Heart right ventricle (tissue), 16 donors: ENCODE results near the gene OLA1. TPM values are rescaled to one million over a fixed set of nuclear protein-coding genes. Genes with fewer than 3 reads are reported as not detected.

Experiments
- ATAC-seq, 8 donors: fragments of 200-7000 bp; cut with Tn5 transposase; one replicate each; pipeline ENCODE4 v1.9.1; 2020; ENCODE audit warnings: mild to moderate bottlenecking in 8 of 8, moderate library complexity in 8 of 8, moderate number of reproducible peaks in 1 of 8
- DNase-seq, 2 donors: peaks; one replicate each; pipeline ENCODE4 v3.0.0-alpha.2; 2020
- H3K27ac ChIP-seq, 10 donors: fragments of 200-600 bp; sonication (generic) in 2 of 10; one replicate each; pipeline versions ENCODE4 v1.5.0 to v1.8.0; 2020 to 2022; ENCODE audit warnings: mild to moderate bottlenecking in 3 of 10
- H3K27me3 ChIP-seq, 7 donors: fragments of 200-600 bp; one replicate each; pipeline ENCODE4 v1.8.0; 2021 to 2022; ENCODE audit warnings: mild to moderate bottlenecking in 2 of 7
- H3K36me3 ChIP-seq, 9 donors: fragments of 200-600 bp; sonication (generic) in 1 of 9; one replicate each; pipeline versions ENCODE4 v1.5.0 to v1.8.0; 2020 to 2022; ENCODE audit warnings: mild to moderate bottlenecking in 2 of 9
- H3K4me1 ChIP-seq, 9 donors: fragments of 200-600 bp; sonication (generic) in 1 of 9; one replicate each; pipeline versions ENCODE4 v1.5.0 to v1.8.0; 2020 to 2022; ENCODE audit warnings: mild to moderate bottlenecking in 4 of 9
- H3K4me3 ChIP-seq, 10 donors: fragments of 200-600 bp; sonication (generic) in 2 of 10; one replicate each; pipeline versions ENCODE4 v1.5.0 to v1.8.0; 2020 to 2022; ENCODE audit warnings: mild to moderate bottlenecking in 7 of 10, moderate library complexity in 2 of 10
- H3K9me3 ChIP-seq, 11 donors: fragments of 200-600 bp in 10 of 11; sonication (generic) in 2 of 11; one replicate each; pipeline versions ENCODE4 v1.5.0 to v1.8.0; 2013 to 2022; ENCODE audit warnings: mild to moderate bottlenecking in 2 of 11, control low read depth in 1 of 11, moderate library complexity in 1 of 11
- WGBS, 2 donors: extraction: QIAGEN DNeasy Blood & Tissue Kit; methylation state at CpG; one replicate each; pipeline ENCODE4 v1.1.7; 2013; ENCODE audit warnings: inconsistent platforms in 1 of 2; 5-methylcytosine and 5-hydroxymethylcytosine counted together
- intact Hi-C, 10 donors: fragments of 100-400 bp; cut with DNase I; formaldehyde crosslinking; loops; one replicate each; pipeline versions ENCODE4 v1.11.1 to v1.14.2; 2022
- polyA plus RNA-seq, 2 donors: library from polyadenylated mRNA; stranded (reverse); fragments of 200-250 nt; gene quantifications; one replicate each; pipeline ENCODE4 v1.2.3, GENCODE V29; 2013
- total RNA-seq, 10 donors: library from RNA; stranded (reverse); fragmentation: NEBNext Ultra II Directional in 3 of 10; extraction: Animal tissue kit (Norgen Biotek cat#: 25700) in 3 of 10; gene quantifications; one replicate each; pipeline versions ENCODE4 v1.2.1 to v1.2.4, GENCODE V29; 2021 to 2023
- TF ChIP-seq, protein P1 (sequence below), 9 donors: fragments of 200-600 bp; sonication (generic) in 2 of 9; IDR thresholded peaks; one replicate each; pipeline versions ENCODE4 v1.5.0 to v1.8.0; 2021 to 2022; ENCODE audit warnings: antibody characterized with exemption in 9 of 9, mild to moderate bottlenecking in 5 of 9, moderate library complexity in 1 of 9
- donor health status: Arrhythmogenic right ventricular cardiomyopathy.
- donor health status: ischemic (EF 13 %, LVEDD 7.1; RV severe dilation, severe dysfunction).
- donor health status: healthy with polysubstance abuse.
- donor health status: DM: no; HTN: yes; CAD: no.
- donor health status: DM: no; HTN: no; CAD: no.
- donor health status: ischemic (EF 25% LVEDD 6.9; RV normal size, moderate dysfunction).
- donor health status: ischemic (EF 25% LVEDD 5.7; RV mildly dilated, moderate dysfunction).
- donor health status: healthy.
- donor health status: DM: yes; HTN: yes; CAD: no.
- donor health status: Ischemic cardiomyopathy.
- donor health status: ischemic (EF 35%, LVEDD 5.7; RV mildly dilated, moderate dysfunction).
- donor health status: nonischemic (EF 11% LVEDD 7.7; RV severe dilation, severe dysfunction).
- donor health status: DM: yes; HTN: yes; CAD: no.
- donor health status: PGD.
- donor health status: ischemic (EF 29% LVEDD 5.4; RV normal size, mild dysfunction).
- donor health status: nonischemic (EF 23%, LVEDD 6.1; RV moderate dilation, normal function).

The OLA1 gene
- total and polyA plus RNA-seq, 12 donors: 23.7 to 85.2 (median 73.3) TPM

DNA sequence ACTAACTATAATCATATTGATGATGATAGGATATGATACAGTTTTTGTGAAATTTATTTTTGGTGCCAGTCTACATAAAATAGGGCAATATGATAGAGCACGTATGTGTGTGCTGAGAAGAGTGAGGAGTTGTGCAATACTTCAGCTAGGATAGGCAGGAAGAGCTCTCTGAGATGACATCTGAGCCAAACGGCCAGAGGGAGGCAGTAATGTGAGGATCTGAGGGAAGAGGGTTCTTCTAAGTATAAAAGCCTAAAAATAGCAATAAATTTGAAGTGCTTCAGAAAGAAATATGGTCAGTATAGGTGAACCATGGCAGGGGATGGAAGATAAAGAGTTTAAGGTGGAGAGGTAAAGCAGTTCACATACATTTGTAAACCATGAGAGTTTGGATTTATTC lies 102.5 kb downstream of the OLA1 start:
- DNase-seq: no peak
- no peaks in the 10 kb centered on the region for H3K4me1 ChIP-seq
- H3K36me3 ChIP-seq: no peaks in the 10 kb centered on the region
- H3K4me3 ChIP-seq: no peak overlapping the region
- no peak overlapping the region for H3K27ac ChIP-seq
- 63 to 67% methylated on average over 2 of the region's 2 CpGs for WGBS, 2 donors
- ATAC-seq: no peak
- H3K27me3 ChIP-seq: no peaks in the 10 kb centered on the region
- TF ChIP-seq, protein P1, sequence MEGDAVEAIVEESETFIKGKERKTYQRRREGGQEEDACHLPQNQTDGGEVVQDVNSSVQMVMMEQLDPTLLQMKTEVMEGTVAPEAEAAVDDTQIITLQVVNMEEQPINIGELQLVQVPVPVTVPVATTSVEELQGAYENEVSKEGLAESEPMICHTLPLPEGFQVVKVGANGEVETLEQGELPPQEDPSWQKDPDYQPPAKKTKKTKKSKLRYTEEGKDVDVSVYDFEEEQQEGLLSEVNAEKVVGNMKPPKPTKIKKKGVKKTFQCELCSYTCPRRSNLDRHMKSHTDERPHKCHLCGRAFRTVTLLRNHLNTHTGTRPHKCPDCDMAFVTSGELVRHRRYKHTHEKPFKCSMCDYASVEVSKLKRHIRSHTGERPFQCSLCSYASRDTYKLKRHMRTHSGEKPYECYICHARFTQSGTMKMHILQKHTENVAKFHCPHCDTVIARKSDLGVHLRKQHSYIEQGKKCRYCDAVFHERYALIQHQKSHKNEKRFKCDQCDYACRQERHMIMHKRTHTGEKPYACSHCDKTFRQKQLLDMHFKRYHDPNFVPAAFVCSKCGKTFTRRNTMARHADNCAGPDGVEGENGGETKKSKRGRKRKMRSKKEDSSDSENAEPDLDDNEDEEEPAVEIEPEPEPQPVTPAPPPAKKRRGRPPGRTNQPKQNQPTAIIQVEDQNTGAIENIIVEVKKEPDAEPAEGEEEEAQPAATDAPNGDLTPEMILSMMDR (IDR thresholded peaks at IDR 0.05): no peak
- intact Hi-C loops: no loop called here
- no peaks in the 10 kb centered on the region for H3K9me3 ChIP-seq

DNA sequence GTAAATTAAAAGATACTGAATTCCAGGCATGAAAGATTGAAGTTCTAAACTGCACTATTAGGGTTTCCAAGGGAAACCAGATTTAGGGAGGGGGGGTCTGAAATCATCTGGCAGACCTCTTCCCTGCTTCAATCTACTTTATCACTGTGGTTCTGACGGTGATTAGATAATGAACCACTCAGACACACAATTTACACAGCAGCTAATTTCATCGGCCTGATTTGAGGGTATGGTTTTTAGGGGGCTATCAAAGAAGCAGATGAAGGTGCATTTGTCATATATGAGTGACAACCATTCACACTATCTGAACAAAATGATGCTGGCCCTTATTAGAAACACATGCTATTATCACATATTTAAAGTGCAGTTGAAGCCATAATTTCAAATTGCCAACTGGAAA lies 106.0 kb downstream of the OLA1 start:
- ATAC-seq: no peak
- TF ChIP-seq, protein P1 (IDR thresholded peaks at IDR 0.05): no peak
- Histone ChIP-seq H3K4me3 (no peak overlapping the region), H3K27me3 (no peaks in the 10 kb centered on the region), H3K9me3 (peaks cover 0 to 7% (median 0%) of the 10 kb centered on the region in 11 donors), H3K36me3 (peaks cover 0 to 7% (median 0%) of the 10 kb centered on the region in 9 donors), H3K4me1 (no peaks in the 10 kb centered on the region), H3K27ac (no peak overlapping the region)
- 62 to 69% methylated on average over 2 of the region's 2 CpGs for WGBS, 2 donors
- intact Hi-C loops: no loop called here
- DNase-seq: no peak

DNA sequence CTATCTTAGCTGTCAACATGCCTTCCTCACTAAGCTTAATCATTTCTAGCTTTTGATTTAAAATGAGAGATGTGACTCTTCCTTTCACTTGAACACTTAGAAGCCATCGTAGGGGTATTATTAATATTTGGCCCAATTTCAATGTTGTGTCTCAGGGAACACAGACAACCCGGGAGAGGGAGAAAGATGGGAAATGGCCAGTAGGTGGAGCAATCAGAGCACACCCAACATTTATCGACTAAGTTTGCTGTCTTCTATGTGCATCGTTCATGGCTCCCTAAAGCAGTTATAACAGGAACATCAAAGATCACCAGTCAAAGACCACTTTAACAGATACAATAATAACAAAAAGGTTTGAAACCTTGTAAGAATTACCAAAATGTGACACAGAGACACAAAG lies 110.2 kb downstream of the OLA1 start:
- Histone ChIP-seq H3K36me3 (peaks cover 0 to 13% (median 0%) of the 10 kb centered on the region in 9 donors), H3K4me3 (no peak overlapping the region), H3K4me1 (no peaks in the 10 kb centered on the region), H3K27ac (no peak overlapping the region), H3K9me3 (peaks cover 0 to 11% (median 0%) of the 10 kb centered on the region in 11 donors), H3K27me3 (no peaks in the 10 kb centered on the region)
- intact Hi-C loops: no loop called here
- no peak for ATAC-seq
- WGBS, 2 donors: 43 to 53% methylated on average over 4 of the region's 4 CpGs
- no peak for DNase-seq
- TF ChIP-seq, protein P1 (IDR thresholded peaks at IDR 0.05): peak in 5 of 9 donors; percentile 18 to 41 (median 20)

DNA sequence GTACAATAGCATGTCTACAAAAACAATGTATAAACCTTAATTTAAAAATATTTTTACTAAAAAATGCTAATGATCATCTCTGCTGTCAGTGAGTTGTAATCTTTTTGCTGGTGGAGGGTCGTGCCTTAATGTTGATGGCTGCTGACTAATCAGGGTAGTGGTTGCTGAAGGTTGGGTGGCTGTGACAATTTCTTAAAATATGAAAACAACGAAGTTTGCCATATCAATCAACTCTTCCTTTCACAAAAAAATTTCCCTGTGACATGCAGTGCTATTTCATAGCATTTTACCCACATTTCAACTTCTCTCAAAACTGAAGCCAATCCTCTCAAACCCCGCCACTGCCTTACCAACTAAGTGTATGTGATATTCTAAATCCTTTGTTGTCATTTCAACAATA lies 112.4 kb downstream of the OLA1 start:
- H3K9me3 ChIP-seq: peaks cover 0 to 11% (median 0%) of the 10 kb centered on the region in 11 donors
- ATAC-seq (no peak), DNase-seq (no peak)
- no peak overlapping the region for H3K4me3 ChIP-seq
- H3K27ac ChIP-seq: no peak overlapping the region
- 94 to 98% methylated on average over 3 of the region's 3 CpGs for WGBS, 2 donors
- intact Hi-C loops: no loop called here
- no peaks in the 10 kb centered on the region for H3K4me1 ChIP-seq
- TF ChIP-seq, protein P1 (IDR thresholded peaks at IDR 0.05): no peak
- H3K36me3 ChIP-seq: peaks cover 0 to 13% (median 0%) of the 10 kb centered on the region in 9 donors
- H3K27me3 ChIP-seq: no peaks in the 10 kb centered on the region
